GM12878 (cell line): ENCODE results near the gene EPS8L1. TPM values are rescaled to one million over a fixed set of nuclear protein-coding genes. Genes with fewer than 3 reads are reported as not detected.
A peak's percentile ranks its signal among the peaks of the same experiment; 100 is the strongest.

Source experiments
- ATAC-seq: fragments of 200-7000 bp; cut with Tn5 transposase; 3 replicates; pipeline ENCODE4 v1.9.1; 2020; ENCODE audit warnings: mild to moderate bottlenecking, moderate library complexity
- BruUV-seq: library from RNA; stranded (reverse); fragments of 400-500 nt; replicated peaks from 2 replicates; lab custom pipeline; 2021; lab: Mats Ljungman, UMichigan
- CTCF ChIA-PET: fragments of 300-600 bp; sonication (Branson Sonifier 250); formaldehyde crosslinking; extraction: SDS; loops from one replicate; lab custom pipeline; 2021; ENCODE audit warnings: inconsistent platforms; lab: Yijun Ruan, JAX
- POLR2A ChIA-PET: fragments of 350-600 bp; formaldehyde crosslinking; extraction: SDS; loops from one replicate; lab custom pipeline; 2021; ENCODE audit warnings: inconsistent platforms; lab: Charles Lee
- RAD21 ChIA-PET: fragments of 300-600 bp; sonication (Branson Sonifier 250); formaldehyde crosslinking; loops from one replicate; lab custom pipeline; 2023; ENCODE audit warnings: antibody characterized with exemption; ENCODE audit not compliant: unreplicated experiment; lab: Charles Lee
- SMC1A ChIA-PET: fragments of 300-600 bp; sonication (Branson Sonifier 250); formaldehyde crosslinking; loops from one replicate; lab custom pipeline; 2023; ENCODE audit not compliant: unreplicated experiment, uncharacterized antibody; lab: Charles Lee
- DNase-seq: peaks from one replicate; pipeline ENCODE4 v3.0.0-alpha.2; 2011; ENCODE audit warnings: low read depth, low spot score
- FAIRE-seq: peaks from 3 replicates; lab custom pipeline; 2011; peaks lifted over from hg19 to GRCh38; lab: Jason Lieb, UNC
- H2AFZ ChIP-seq: 2 replicates; pipeline ENCODE4 v1.6.0; 2011; ENCODE audit warnings: low read depth, low read length, control low read depth; ENCODE audit not compliant: control insufficient read depth
- H3K27ac ChIP-seq: 2 replicates; pipeline ENCODE4 v1.5.1; 2011; ENCODE audit warnings: control low read depth; ENCODE audit not compliant: control insufficient read depth, insufficient read depth
- H3K27me3 ChIP-seq, 2 experiments: replicated peaks in 1 of 2; 2 replicates each; pipeline versions ENCODE4 v1.6.0 to v1.6.1; 2011; ENCODE audit warnings: low read length in 1 of 2; ENCODE audit not compliant: control insufficient read depth in 2 of 2, insufficient read depth in 2 of 2
- H3K36me3 ChIP-seq, 2 experiments: 2 replicates each; pipeline ENCODE4 v1.5.1; 2011; ENCODE audit warnings: low read length in 1 of 2; ENCODE audit not compliant: control insufficient read depth in 2 of 2, insufficient read depth in 2 of 2
- H3K4me1 ChIP-seq: 2 replicates; pipeline ENCODE4 v1.6.1; 2011; ENCODE audit warnings: mild to moderate bottlenecking, low read length, moderate library complexity, mixed read lengths; ENCODE audit not compliant: control insufficient read depth, insufficient read depth
- H3K4me2 ChIP-seq: 2 replicates; pipeline ENCODE4 v1.6.0; 2011; ENCODE audit warnings: control low read depth; ENCODE audit not compliant: control insufficient read depth, insufficient read depth
- H3K4me3 ChIP-seq: fragments of 200-600 bp; sonication (generic); 2 replicates; pipeline ENCODE4 v1.5.1; 2016
- H3K79me2 ChIP-seq: 2 replicates; pipeline ENCODE4 v1.6.0; 2011; ENCODE audit warnings: low read length; ENCODE audit not compliant: control insufficient read depth, insufficient read depth
- H3K9ac ChIP-seq: 2 replicates; pipeline ENCODE4 v1.8.0; 2011; ENCODE audit warnings: low read length, control low read depth, mixed read lengths; ENCODE audit not compliant: control insufficient read depth, insufficient read depth
- H3K9me3 ChIP-seq: replicated peaks from 3 replicates; pipeline ENCODE4 v1.5.1; 2011; ENCODE audit warnings: mild to moderate bottlenecking, low read length; ENCODE audit not compliant: control insufficient read depth, insufficient read depth
- H4K20me1 ChIP-seq: 2 replicates; pipeline ENCODE4 v1.6.0; 2011; ENCODE audit not compliant: control insufficient read depth, insufficient read depth
- CBFB ChIP-seq: IDR thresholded peaks from 2 replicates; pipeline ENCODE4 v1.6.1; 2016; ENCODE audit warnings: antibody characterized with exemption, low read depth
- CREM ChIP-seq: IDR thresholded peaks from 2 replicates; pipeline ENCODE4 v1.6.1; 2014; ENCODE audit warnings: antibody characterized with exemption, low read depth
- CUX1 ChIP-seq: IDR thresholded peaks from 2 replicates; pipeline ENCODE4 v1.6.1; 2012; ENCODE audit warnings: improper control_type of control experiment, low read depth, low read length; ENCODE audit not compliant: insufficient replicate concordance
- DPF2 ChIP-seq: fragments of 450-650 bp; IDR thresholded peaks from 2 replicates; pipeline ENCODE4 v1.6.1; 2017; ENCODE audit warnings: mild to moderate bottlenecking
- E2F4 ChIP-seq: IDR thresholded peaks from 2 replicates; pipeline ENCODE4 v1.6.1; 2012; ENCODE audit warnings: low read depth, low read length, improper control_type of control experiment
- E4F1 ChIP-seq: fragments of 450-650 bp; IDR thresholded peaks from 2 replicates; pipeline ENCODE4 v1.6.1; 2018; ENCODE audit warnings: borderline replicate concordance, mild to moderate bottlenecking; ENCODE audit not compliant: partially characterized antibody
- JUND ChIP-seq: IDR thresholded peaks from 2 replicates; pipeline ENCODE4 v1.6.1; 2012; ENCODE audit warnings: low read depth, mild to moderate bottlenecking, low read length, improper control_type of control experiment, moderate library complexity
- KDM1A ChIP-seq: fragments of 200-600 bp; sonication (generic); IDR thresholded peaks from 2 replicates; pipeline ENCODE4 v1.6.1; 2016; ENCODE audit warnings: borderline replicate concordance
- MLLT1 ChIP-seq: fragments of 450-650 bp; IDR thresholded peaks from 2 replicates; pipeline ENCODE4 v1.6.1; 2016; ENCODE audit warnings: mild to moderate bottlenecking
- SIN3A ChIP-seq: IDR thresholded peaks from 2 replicates; pipeline ENCODE4 v1.6.1; 2012; ENCODE audit warnings: low read depth, low read length, improper control_type of control experiment
- SREBF1 ChIP-seq: IDR thresholded peaks from 2 replicates; pipeline ENCODE4 v1.6.1; 2012; ENCODE audit warnings: mild to moderate bottlenecking, low read length
- TCF3 ChIP-seq: IDR thresholded peaks from 2 replicates; pipeline ENCODE4 v1.6.1; 2012; ENCODE audit warnings: low read depth, mild to moderate bottlenecking, low read length, borderline replicate concordance; ENCODE audit not compliant: insufficient read depth
- WGBS: methylation state at CpG from one replicate; pipeline ENCODE4 v1.1.6; 2016; ENCODE audit warnings: low lambda C conversion rate; ENCODE audit not compliant: insufficient replicate concordance, insufficient coverage; ENCODE audit errors: missing lambda C conversion rate; 5-methylcytosine and 5-hydroxymethylcytosine counted together
- in situ Hi-C: fragments of 300-500 bp; cut with MboI; formaldehyde crosslinking; loops from 9 replicates; pipeline ENCODE4 v1.14.3; 2018; ENCODE audit warnings: mixed read lengths
- intact Hi-C: fragments of 100-400 bp; cut with micrococcal nuclease; formaldehyde crosslinking; loops from one replicate; pipeline ENCODE4 v1.14.2; 2022; ENCODE audit not compliant: unreplicated experiment
- polyA plus RNA-seq, 11 experiments: library from polyadenylated mRNA; depleted of rRNA in 4 of 11; unstranded in 6 of 11; stranded (reverse) in 5 of 11; fragments of >200 nt; fragmentation: Nextera tagmentation in 4 of 11; fragmentation: Illumina TruSeq in 1 of 11; extraction: Ambion mirVana in 4 of 11; extraction: Trizol in 1 of 11; gene quantifications; 1 replicate in 1 of 11; 2 replicates in 10 of 11; pipeline versions ENCODE4 v1.2.1 to v1.2.3, GENCODE V29; 2011 to 2016; ENCODE audit warnings: inconsistent platforms in 2 of 11, missing spikeins in 2 of 11, low read depth in 1 of 11
- total RNA-seq, 4 experiments: library from RNA; depleted of rRNA in 3 of 4; stranded (reverse); fragments of >200 nt in 3 of 4; fragmentation: Illumina TruSeq in 1 of 4; extraction: Trizol in 1 of 4; gene quantifications; 2 replicates each; pipeline versions ENCODE4 v1.2.1 to v1.2.3, GENCODE V29; 2013 to 2021

Gene EPS8L1
- total and polyA plus RNA-seq, 10 of the 15 experiments (the other 5 are each of a cell fraction or from before 2014, with no cell fraction given): 0.68 to 2.2 (median 0.96) TPM; not detected in 2

GRCh38 chr19:55117663-55118391, 42.2 kb downstream of the EPS8L1 start:
- Histone ChIP-seq H3K4me1 (peaks cover 22% of the 10 kb centered on the region), H3K9ac (peak overlapping the region; percentile 55), H3K9me3 (no peaks in the 10 kb centered on the region), H3K27me3 (no peaks in the 10 kb centered on the region), H2AFZ (peak overlapping the region; percentile 67), H3K4me3 (peak overlapping the region; percentile 68), H3K4me2 (peak overlapping the region; percentile 70), H3K36me3 (no peaks in the 10 kb centered on the region), H3K27ac (peak overlapping the region; percentile 50), H3K79me2 (peaks cover 36% of the 10 kb centered on the region), H4K20me1 (peaks cover 3% of the 10 kb centered on the region; the same call in 1 of the 2 replicates)
- POLR2A ChIA-PET: interaction anchor here (1.1 kb wide), 1 partner anchor 137 kb away, joined by 4 read pairs; no protein-coding TSS in a partner anchor
- SMC1A ChIA-PET: interaction anchor here (1.1 to 1.2 kb wide), 2 partner anchors 15 to 142 kb away, joined by 3 to 4 read pairs; no protein-coding TSS in a partner anchor
- peak; percentile 92 for DNase-seq
- WGBS: 2% methylated on average over 37 of the region's 44 CpGs
- peak; percentile 92 for ATAC-seq
- in situ Hi-C loops (no loop called here), intact Hi-C loops (no loop called here)
- CTCF ChIA-PET: interaction anchor here (1.0 kb wide), 1 partner anchor 536 kb away, joined by 4 read pairs; no protein-coding TSS in a partner anchor
- TSS peak; percentile 98 for BruUV-seq
- peak; percentile 96 for FAIRE-seq
- RAD21 ChIA-PET: interaction anchor here (0.6 to 1.6 kb wide), 2 partner anchors 266 to 386 kb away, joined by 3 to 6 read pairs; partner anchors contain the start of gene TMEM238
- 0 out of 2 replicates have a peak, but pooled peaks have one; percentile 31 for TF ChIP-seq CBFB
- TF ChIP-seq TCF3: no peak
- TF ChIP-seq KDM1A: no peak
- TF ChIP-seq MLLT1: 0 out of 2 replicates have a peak, but pooled peaks have one; percentile 58
- TF ChIP-seq CREM: peak; percentile 97
- peak; percentile 47; the same call in 1 of the 2 replicates for TF ChIP-seq SIN3A
- no peak for TF ChIP-seq E2F4
- TF ChIP-seq SREBF1: peak; percentile 67; the same call in 1 of the 2 replicates
- no peak for TF ChIP-seq DPF2
- peak; percentile 32; the same call in 1 of the 2 replicates for TF ChIP-seq JUND
- no peak for TF ChIP-seq CUX1
- peak; percentile 22 for TF ChIP-seq E4F1
